Measurements from ENCODE around the gene BUB1B. TPM values are rescaled to one million over a fixed set of nuclear protein-coding genes. Genes with fewer than 3 reads are reported as not detected.

The BUB1B gene
- total RNA-seq, 1 experiment from 2014 or later: 69.5 TPM

- DNase-seq (ENCODE audit: low read depth): no peak
These were observed 21.6 kb downstream of the BUB1B start for GRCh38 chr15:40182358-40183029.

GRCh38 chr15:40183636-40184463 is 23.0 kb downstream of the BUB1B start:
- DNase-seq (ENCODE audit: low read depth): no peak

- DNase-seq (ENCODE audit: low read depth): peak; percentile 86
These were observed 29.7 kb downstream of the BUB1B start for GRCh38 chr15:40190591-40190990.

GRCh38 chr15:40192942-40193341 is 32.1 kb downstream of the BUB1B start:
- DNase-seq (ENCODE audit: low read depth): peak; percentile 36

- DNase-seq (ENCODE audit: low read depth): no peak
These were observed 36.6 kb downstream of the BUB1B start for GRCh38 chr15:40197434-40197833.

- no peak for DNase-seq (ENCODE audit: low read depth)
These were observed 37.7 kb downstream of the BUB1B start for GRCh38 chr15:40198355-40199085.

- no peak for DNase-seq (ENCODE audit: low read depth)
These were observed 43.2 kb downstream of the BUB1B start for GRCh38 chr15:40204100-40204499.

GRCh38 chr15:40217166-40217824 is 56.4 kb downstream of the BUB1B start:
- DNase-seq (ENCODE audit: low read depth): peak; percentile 51

GRCh38 chr15:40219801-40220200 is 58.9 kb downstream of the BUB1B start:
- no peak for DNase-seq (ENCODE audit: low read depth)

GRCh38 chr15:40222131-40222530 is 61.3 kb downstream of the BUB1B start:
- DNase-seq (ENCODE audit: low read depth): no peak

GRCh38 chr15:40226736-40227135 is 65.9 kb downstream of the BUB1B start:
- no peak for DNase-seq (ENCODE audit: low read depth)

- no peak for DNase-seq (ENCODE audit: low read depth)
These were observed 68.4 kb downstream of the BUB1B start for GRCh38 chr15:40229316-40229715.

GRCh38 chr15:40229956-40230355 is 69.1 kb downstream of the BUB1B start:
- DNase-seq (ENCODE audit: low read depth): no peak

- no peak for DNase-seq (ENCODE audit: low read depth)
These were observed 71.8 kb downstream of the BUB1B start for GRCh38 chr15:40232625-40233070.

GRCh38 chr15:40233727-40234577 is 73.1 kb downstream of the BUB1B start:
- no peak for DNase-seq (ENCODE audit: low read depth)

GRCh38 chr15:40234783-40235182 is 73.9 kb downstream of the BUB1B start:
- DNase-seq (ENCODE audit: low read depth): no peak

GRCh38 chr15:40235201-40235885 is 74.5 kb downstream of the BUB1B start:
- no peak for DNase-seq (ENCODE audit: low read depth)

GRCh38 chr15:40238532-40239403 is 77.9 kb downstream of the BUB1B start, which contains the start of gene PAK6:
PAK6 (plus strand) TSS chr15:40239063; CDS start chr15:40264786, 25,723 bp downstream.
- peak; percentile 77 for DNase-seq (ENCODE audit: low read depth)

- no peak for DNase-seq (ENCODE audit: low read depth)
These were observed 78.5 kb downstream of the BUB1B start for GRCh38 chr15:40239404-40239692.

All from HT1080 (cell line).